HG03558 (cell line): ENCODE results near the gene DLG5.
"Not testable (repeated sequence)": the region's sequence is repeated elsewhere in the genome, so short reads cannot be mapped to it uniquely, and the experiment has no call there.

Experiments
- ATAC-seq: cut with Tn5 transposase; IDR thresholded peaks from one replicate; pipeline ENCODE4 v1.9.1; 2021; ENCODE audit warnings: moderate number of reproducible peaks; ENCODE audit not compliant: unreplicated experiment; ENCODE audit errors: extremely low read depth

The DLG5 gene

DNA sequence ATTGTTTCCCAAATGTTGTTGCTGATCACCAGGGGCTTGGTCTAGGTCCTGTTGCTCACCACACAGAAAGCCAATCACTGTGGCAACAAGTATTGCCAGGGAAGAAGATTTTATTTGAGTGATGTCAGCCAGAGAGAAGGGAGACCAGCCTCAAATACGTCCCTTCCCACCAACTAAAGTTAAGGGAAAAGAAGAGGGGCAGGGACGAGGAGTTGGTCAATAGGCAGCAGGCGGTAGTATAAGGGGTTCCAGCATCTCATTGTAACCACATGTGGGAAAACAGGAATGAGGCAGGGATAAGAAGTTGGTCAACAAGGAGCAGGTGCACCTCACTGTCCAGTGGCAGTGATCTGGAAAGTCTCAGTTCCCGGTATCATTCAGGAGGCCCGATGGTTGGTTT is 150.1 kb downstream of the DLG5 start:
- ATAC-seq = no peak

DNA sequence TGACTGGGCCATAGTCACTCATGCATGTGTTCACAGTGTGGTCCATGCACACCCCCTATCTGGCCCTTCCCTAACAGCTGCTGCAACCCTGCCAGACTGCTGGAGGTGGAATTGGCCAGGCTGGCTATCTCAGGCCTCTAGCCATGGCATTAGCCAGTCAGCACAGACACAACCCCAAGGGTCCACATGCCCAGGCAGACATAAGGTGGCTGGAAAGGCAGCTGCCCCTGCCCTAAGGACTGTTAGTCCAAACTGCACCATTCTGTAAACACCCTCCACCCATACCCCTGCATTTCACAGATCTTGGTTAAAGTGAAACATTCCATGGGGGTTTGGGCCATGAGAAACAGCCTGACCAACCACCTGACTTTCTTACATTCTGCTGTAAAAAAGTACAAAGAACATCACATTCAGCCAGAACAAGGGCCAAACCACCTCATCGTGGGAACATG is 151.6 kb downstream of the DLG5 start:
- no peak for ATAC-seq

DNA sequence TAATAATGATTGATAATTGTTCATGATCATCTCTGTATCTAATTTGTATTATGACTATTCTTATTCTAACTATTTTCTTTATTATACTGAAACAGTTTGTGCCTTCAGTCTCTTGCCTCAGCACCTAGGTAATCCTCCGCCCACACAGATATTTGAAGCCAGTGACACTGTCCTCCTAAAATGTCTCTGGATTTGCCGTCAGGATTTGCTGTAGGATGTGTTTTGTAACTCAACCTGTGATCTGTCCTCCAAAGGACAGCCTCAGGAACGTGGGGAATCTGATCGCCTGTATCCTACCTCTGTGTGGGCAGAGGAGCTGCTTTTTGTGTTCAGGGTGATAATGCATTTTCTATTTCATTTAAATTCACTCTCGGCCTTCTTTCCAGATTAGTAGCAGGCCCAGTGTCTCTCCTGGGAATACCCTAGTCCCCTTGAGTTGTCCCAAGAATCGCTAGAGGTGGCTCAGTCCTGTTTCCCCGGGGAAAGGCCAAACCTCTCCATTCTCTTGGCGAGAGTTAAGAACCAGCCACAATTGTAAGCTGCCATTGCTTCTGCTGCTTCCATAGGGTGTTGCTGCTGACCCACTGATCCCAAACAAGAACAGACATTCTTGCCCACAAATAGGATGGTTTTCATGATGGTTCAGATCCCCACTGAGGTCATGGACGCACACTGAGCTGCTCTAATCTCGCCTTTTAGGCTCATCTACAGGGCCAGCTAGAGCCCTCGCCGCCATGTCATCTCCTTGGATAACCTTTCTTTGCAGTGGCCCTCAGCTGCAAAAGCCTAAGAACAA is 152.7 kb downstream of the DLG5 start:
- ATAC-seq = no peak

DNA sequence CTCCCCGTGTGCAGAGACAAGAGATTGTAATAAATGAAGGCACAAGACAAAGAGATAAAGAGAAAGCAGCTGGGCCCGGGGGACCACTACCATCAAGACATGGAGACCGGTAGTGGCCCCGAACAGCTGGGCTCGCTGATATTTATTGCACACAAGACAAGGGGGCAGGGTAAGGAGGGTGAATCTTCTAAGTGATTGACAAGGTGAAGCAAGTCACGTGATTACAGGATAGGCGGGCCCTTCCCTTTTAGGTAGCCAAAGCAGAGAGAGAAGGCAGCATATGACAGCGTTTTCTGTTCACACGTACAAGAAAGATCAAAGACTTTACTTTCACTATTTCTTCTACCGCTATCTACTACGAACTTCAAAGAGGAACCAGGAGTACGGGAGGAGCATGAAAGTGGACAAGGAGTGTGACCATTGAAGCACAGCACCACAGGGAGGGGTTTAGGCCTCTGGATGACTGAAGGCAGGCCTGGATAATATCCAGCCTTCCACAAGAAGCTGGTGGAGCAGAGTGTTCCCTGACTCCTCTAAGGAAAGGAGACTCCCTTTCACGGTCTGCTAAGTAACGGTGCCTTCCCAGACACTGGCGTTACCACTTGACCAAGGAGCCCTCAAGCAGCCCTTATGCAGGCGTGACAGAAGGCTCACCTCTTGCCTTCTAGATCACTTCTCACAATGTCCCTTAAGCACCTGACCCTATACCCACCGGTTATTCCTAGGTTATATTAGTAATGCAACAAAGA is 153.5 kb downstream of the DLG5 start:
- not testable (repeated sequence) for ATAC-seq

DNA sequence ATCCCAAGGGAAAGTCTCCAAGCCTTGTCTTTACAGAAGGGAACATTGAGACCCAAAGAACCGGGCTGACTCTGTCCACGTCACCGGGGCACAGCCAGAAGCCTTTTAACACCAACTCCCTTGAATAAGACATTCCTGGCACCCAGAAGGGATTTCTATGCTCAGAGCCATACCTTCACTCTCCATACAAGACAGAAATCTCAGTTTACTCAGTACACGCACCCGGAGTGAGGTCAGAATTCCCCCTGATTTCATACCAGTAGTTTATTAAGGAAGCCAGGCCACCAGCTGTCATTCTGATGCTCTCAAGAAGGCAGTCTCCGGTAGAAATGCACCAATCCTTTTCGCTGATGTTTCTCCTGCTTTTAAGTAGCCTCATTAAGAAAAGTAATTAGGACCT is 154.7 kb downstream of the DLG5 start:
- ATAC-seq = no peak

DNA sequence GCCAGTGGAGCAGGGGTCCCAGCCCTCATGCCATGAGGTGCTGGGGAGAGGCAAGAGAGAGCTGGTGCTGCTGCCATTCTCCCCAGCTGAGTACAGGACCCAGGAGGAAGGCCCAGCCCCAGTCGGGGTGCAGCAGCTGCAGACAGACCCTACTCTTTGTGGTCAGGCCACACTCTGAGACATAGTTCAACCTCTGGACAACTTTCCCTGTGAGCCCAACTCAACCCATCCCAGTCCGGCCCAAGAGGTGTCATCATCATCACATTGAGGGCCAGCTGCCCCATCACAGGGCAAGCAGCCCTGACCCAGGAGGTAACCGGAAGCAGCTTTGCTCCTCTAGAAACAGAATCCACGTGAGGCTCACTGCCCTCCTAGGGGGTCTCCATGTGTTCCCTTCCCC is 155.1 kb downstream of the DLG5 start:
- no peak for ATAC-seq

DNA sequence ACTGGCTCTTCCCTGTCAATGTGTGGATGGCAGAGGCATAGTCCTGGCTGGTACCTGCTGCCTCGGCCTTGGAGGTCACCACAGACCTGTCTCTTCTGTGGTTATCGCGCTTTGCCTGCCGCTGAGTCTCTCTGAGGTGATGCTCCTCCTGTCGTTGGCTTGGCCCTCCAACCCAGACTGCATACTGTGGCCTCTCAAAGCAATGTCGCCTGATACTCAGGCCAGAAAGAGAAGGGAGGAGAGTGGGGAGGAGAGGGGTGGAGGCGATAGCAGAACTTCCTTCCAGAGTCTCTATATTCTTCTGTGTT is 155.7 kb downstream of the DLG5 start:
- ATAC-seq = no peak

DNA sequence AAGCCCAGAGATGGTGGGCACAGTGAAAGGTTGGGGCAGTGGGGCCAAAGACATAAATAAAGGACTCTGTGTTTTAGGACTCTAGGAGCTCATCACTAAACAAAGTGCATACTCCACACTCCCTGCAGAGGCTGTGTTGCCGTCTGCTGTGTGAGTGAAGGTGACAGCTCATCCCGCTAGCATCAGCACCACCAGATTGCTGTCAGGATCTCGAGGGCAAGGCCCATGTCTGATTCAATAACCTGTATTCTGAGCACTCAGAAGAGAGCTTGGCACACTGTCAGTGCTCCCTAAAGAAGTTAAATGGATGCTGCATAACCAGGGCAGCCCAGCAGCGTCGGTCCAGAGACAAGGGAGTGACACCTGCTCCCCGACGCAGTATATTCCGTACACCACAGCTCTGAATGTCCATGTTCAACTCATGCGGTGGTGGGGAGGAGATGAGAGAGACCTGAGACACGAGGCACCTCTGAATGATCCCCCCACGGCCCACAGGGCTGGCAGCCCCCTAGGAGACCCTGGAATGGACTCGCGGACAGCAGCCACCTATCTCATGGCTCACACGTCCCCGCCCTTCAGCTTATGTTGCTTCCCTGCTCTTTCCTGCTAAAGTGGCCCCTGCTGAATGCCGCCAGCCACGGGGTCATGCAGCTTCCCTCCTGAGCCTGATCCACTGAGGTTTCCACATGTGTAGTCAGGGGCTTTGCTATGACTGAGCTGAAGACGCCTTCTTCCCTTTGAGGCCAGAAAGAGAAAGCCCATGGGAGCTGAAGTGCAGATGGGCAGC is 156.3 kb downstream of the DLG5 start:
- no peak for ATAC-seq

DNA sequence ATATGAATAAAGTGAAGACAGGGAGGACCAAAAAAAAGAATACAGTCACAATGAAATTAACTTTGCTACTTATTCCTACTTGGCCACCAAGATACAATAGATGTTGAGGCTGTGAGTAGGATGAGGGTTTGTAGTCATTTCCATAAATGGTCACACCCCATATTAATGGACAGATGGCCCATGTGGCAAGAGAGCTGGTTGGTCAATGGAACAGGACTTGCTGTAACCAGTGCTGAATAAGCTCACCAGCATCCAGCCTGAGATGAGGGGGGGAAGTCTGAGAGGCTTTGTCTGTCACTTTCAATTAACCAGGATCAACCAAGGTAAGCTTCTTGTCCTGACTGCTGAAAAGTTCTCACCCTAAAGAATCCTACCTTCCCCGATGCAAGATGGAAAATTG is 158.5 kb downstream of the DLG5 start:
- no peak for ATAC-seq

DNA sequence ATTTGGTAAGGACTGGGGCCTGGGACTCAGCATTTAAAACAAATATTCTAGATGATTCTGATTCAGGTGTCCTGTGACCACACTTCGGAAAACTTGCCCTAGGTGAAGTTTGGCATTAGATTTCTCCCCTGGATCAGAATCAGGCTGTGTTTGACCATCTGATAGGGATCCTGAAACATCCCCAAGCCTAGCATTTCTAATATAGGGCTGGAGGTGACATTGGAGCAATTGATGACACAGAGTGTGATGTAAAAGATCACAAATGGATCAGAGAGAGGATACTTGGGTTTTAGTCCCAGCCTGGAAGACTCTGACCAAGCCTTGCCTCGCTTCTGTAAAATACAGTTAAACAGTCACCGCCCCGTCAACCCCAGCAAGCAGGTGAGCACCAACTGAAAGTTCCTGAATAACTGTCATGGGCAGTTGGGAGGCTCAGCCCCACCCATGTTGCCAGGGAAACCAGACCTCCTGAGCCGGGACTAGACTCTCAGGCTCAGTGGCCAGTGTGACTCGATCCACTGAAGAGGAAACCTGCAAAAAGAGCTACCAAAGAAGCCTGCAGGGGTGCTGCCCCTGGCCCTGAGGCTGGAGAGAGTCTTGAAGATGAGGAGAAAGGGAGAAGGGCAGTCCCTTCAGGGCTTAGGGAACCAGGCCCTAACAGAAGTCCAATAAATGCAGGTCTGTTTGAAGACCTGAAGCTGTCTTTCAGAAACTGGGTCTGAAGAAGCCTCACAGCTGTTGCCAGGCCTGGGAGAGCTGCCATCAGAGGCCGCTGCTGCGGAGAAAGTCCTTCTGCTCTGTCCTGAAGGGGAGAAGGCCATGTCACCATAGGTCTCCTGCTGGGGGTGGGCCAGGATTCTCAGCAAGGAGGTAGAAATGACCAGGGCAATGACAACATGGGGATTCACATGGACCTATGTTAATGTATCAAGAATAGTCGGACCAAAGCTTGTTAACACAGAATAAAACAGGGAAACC is 162.8 kb downstream of the DLG5 start:
- no peak for ATAC-seq

DNA sequence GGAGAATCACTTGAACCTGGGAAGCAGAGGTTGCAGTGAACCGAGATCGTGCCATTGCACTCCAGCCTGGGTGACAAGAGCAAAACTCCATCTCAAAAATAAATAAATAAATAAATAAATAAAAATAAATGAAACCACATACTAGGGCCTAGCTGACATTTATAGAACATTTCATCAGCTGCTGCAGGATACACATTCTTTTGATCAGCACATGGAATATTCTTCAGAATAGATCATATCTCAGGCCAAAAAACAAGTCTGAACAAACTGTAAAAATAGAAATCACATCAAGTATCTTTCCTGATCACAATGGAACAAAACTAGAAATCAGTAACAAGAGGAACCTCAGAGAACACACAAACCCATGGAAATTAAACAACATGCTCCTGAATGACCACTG is 168.1 kb downstream of the DLG5 start:
- ATAC-seq = not testable (repeated sequence)

DNA sequence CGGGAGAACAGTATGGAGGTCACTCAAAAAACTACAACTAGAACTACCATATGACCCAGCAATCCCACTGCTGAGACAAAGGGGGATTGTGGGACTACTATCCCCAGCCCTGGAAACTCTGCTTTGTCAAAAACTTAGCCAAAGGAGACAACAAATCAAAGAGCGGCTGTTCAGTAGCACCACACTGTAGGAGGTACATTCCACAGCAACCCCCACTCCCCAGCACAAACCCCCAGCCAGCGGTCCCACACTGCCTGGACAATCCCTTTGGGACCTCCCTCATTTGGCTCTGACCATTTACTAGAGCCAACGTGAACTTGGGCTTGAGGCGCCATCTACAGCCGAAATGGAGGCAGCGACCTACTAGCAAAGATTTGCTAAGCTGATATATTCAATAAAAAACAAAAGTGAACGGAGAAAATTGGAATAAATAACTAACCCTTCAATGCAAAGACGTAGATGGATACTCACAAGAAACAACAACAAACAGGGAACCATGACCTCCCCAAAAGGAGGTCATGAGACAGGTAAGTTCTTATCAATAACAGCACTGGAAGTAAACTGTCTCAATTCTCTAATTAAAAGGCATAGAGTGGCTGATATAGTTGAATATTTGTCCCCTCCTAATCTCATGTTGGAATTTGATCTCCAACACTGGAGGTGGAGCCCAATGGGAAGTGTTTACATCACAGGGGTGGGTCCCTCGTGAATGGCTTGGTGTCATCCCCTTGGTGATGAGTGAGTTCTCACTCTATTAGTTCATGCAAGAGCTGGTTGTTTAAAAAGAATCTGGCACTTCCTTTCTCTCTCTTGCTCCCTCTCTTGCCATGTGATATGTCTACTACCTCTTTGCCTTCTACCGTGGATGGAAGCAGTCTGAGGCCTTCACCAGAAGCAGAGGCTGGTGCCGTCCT is 170.0 kb downstream of the DLG5 start:
- no peak for ATAC-seq

DNA sequence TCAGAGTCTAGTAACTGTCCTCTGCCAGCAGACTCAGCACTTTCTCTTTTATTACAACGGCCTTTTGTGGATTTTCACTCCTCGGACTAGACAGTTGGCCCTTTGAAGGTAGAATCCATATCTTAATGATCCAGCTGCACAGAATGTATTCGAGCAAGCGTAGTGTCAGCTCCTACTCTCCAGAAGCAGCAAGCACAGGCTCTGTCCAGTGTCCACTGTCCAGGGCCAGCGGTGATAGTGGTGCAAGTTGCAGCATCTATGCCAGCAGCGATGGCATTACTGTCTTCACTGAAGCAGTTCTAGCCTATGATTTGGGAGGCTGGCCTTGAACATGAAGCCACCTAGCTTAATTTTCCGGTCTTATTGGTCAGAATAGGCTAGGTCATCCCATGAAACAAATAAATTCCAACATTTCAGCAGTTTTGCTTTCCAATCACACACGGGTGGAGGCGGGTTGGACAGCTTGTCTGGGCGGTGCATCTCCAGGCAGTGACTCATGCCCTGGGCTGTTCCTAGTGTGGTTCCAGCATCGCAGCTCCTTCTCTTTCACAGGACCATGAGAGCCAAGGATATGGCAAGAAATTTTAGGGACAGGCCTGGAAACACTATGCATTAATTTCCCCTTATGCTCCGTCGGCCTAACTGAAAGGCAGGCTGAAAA is 180.4 kb downstream of the DLG5 start:
- no peak for ATAC-seq

DNA sequence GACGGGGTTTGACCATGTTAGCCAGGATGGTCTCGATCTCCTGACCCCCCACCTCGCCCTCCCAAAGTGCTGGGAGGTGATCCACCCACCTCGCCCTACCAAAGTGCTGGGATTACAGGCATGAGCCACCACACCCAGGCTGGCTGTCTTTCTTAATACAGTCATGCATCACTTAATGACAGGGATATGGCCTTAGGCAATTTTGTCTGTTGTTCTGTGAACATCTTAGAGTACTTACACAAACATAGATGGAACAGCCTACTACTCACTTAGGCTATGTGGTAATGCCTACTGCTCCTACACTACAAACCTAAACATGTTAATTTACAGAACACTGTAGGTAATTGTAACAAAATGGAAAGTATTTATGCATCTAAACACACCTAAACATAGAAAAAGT is 182.3 kb downstream of the DLG5 start:
- no peak for ATAC-seq

DNA sequence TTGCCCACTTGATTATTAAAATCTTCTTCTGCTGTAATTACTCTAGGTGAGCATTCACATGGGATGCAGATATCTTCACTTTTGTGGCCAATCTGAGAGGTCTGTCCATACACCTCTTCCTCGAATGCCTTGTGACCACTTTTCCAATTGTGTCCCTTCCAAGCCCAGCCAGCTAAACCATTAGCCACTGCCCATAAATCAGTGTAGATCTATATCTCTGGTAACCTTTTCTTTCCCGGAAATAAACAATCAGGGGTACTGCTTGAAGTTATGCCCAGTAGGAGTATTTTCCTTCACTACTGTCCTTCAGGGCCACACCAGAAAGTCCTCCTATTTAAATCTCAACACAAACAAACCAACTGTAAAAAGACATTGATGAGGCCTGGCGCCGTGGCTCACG is 184.4 kb downstream of the DLG5 start:
- ATAC-seq = no peak

DNA sequence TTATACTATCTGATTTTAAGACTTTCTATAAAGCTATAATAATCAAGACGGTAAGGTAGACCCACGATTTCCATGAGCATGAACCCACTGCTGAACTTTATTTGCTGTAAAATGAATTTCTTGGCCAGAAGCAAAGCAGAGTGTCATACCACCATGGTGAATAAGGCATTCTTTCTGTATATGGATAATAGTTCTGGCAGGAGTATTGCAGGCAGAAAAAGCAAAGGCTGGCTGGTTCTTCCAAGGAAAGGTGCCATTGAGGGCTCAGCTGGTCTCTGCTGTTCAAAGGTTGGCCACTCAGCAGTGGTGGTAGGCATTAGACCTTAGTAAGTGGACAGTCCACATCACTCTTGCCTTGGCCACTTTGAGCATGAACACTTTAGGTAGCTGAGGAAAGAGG is 184.8 kb downstream of the DLG5 start:
- ATAC-seq = no peak
